ENCODE data around the gene NEDD4L.

NEDD4L gene

GRCh38 chr18:58188996-58189395 lies 145.0 kb downstream of the NEDD4L start:
- no peak for DNase-seq

GRCh38 chr18:58190842-58191530 lies 147.0 kb downstream of the NEDD4L start:
- DNase-seq, result no peak

GRCh38 chr18:58191626-58192025 lies 147.6 kb downstream of the NEDD4L start:
- DNase-seq, result no peak

- DNase-seq, result no peak
Measured at GRCh38 chr18:58192519-58192918, 148.5 kb downstream of the NEDD4L start.

- DNase-seq, result no peak
Measured at GRCh38 chr18:58194028-58194427, 150.0 kb downstream of the NEDD4L start.

- peak in 1 of 2 donors; percentile 8 for DNase-seq
Measured at GRCh38 chr18:58195278-58195765, 151.3 kb downstream of the NEDD4L start.

GRCh38 chr18:58196164-58196563 lies 152.1 kb downstream of the NEDD4L start:
- DNase-seq, result no peak

GRCh38 chr18:58196881-58197872 lies 153.2 kb downstream of the NEDD4L start:
- DNase-seq, result no peak

- DNase-seq, result no peak
Measured at GRCh38 chr18:58201268-58201667, 157.2 kb downstream of the NEDD4L start.

- DNase-seq, result no peak
Measured at GRCh38 chr18:58201733-58202730, 158.0 kb downstream of the NEDD4L start.

GRCh38 chr18:58204776-58205442 lies 160.9 kb downstream of the NEDD4L start:
- DNase-seq, result no peak

- DNase-seq, result no peak
Measured at GRCh38 chr18:58205443-58206160, 161.6 kb downstream of the NEDD4L start.

- no peak for DNase-seq
Measured at GRCh38 chr18:58207520-58208152, 163.6 kb downstream of the NEDD4L start.

GRCh38 chr18:58208207-58208932 lies 164.3 kb downstream of the NEDD4L start:
- no peak for DNase-seq

GRCh38 chr18:58209326-58209725 lies 165.3 kb downstream of the NEDD4L start:
- DNase-seq, result no peak

- DNase-seq, result no peak
Measured at GRCh38 chr18:58211510-58211909, 167.5 kb downstream of the NEDD4L start.

GRCh38 chr18:58212274-58212673 lies 168.2 kb downstream of the NEDD4L start:
- no peak for DNase-seq

GRCh38 chr18:58213440-58213839 lies 169.4 kb downstream of the NEDD4L start:
- DNase-seq, result no peak

GRCh38 chr18:58215011-58215410 lies 171.0 kb downstream of the NEDD4L start:
- no peak for DNase-seq

GRCh38 chr18:58216071-58216481 lies 172.1 kb downstream of the NEDD4L start:
- DNase-seq, result no peak

Measured in hippocampal formation (tissue), 2 donors.